GM18519 (cell line): ENCODE results near the gene MRPL10.

Source experiments
- ATAC-seq: cut with Tn5 transposase; IDR thresholded peaks from one replicate; pipeline ENCODE4 v1.9.1; 2021; ENCODE audit warnings: mild to moderate bottlenecking, moderate library complexity; ENCODE audit not compliant: unreplicated experiment, low FRiP score

The MRPL10 gene

DNA sequence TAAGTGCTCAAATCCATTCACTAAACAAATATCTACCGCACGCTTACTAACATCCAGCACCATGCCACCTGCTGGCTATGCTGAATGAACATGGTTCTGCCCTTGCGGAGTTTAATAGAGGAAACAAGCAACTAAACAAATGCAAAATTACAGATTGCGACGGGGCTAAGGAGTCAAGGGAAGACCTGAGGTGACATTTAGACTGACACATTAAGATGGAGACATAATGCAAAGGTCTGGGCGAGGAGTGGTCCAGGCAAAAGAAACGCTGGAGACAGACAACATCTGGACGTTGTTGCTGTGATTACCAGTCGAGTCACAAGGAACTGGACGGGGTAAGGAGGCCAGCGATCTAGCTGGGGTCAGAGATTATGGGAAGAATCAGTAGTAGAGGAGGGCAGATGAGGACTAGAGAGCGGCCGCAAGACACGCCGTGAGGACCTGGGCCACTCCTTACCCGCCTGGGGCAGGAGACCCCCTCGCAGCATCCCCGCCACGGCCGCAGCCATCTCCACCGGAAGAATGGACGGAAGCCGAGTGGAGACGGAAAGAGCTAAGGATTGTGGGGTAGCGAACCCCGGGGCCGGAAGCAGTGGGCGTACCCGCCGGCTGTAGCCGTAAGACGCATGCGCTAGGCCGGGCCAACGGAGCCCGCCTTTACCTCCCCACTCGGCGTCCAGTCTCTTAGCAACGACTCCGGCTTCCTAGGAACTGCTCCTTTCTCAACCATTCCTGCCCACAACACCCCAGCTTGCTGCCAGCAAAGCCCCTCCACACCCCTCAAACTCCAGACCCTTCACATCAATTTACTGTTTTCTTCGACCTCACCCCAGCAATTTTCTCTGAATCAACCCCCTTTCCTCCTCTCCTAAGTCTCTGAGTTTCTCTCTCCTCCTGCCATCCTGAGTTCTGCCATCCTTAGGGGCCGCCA lies at the start of gene MRPL10, which contains the start of gene LRRC46:
Gene MRPL10 (minus strand): TSS at position 539 of the 931 bp plus-strand sequence. CDS start 30 bp downstream, at position 509.
Gene LRRC46 (plus strand): TSS at position 668 of the 931 bp plus-strand sequence. CDS start 320 bp downstream, outside the sequence.
- ATAC-seq, result peak; percentile 70

DNA sequence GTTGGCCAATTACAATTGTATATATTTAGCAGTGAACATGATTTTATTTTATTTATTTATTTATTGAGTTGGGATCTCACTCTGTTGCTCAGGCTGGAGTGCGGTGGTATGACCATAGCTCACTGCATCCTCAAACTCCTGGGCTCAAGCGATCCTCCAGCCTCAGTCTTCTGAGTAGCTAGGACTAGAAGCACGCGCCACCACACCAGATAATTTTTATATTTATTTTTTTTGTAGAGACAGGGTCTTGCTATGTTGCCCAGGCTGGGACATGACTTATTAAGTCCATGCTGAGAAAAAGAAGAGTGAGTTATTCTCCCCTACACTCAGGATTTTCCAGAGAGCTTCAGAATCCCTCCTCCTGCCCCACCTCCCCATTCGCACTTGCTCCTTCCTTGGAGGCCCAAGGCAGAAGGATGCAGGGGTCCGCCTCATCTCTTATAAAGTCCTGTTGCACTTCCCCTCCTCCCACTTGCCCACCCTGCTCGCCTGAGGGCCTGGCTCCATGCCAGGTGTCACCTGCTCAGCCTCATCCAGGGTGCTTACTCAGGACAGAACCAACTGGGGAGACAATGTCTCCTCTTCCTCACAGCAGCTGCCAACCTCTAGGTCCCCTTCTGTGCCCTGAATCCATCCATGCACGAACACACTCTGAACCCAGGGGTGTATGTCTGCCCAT lies 48.6 kb upstream of the MRPL10 start:
- no peak for ATAC-seq

GRCh38 chr17:47879028-47879585 lies 47.8 kb upstream of the MRPL10 start:
- ATAC-seq, result no peak

DNA sequence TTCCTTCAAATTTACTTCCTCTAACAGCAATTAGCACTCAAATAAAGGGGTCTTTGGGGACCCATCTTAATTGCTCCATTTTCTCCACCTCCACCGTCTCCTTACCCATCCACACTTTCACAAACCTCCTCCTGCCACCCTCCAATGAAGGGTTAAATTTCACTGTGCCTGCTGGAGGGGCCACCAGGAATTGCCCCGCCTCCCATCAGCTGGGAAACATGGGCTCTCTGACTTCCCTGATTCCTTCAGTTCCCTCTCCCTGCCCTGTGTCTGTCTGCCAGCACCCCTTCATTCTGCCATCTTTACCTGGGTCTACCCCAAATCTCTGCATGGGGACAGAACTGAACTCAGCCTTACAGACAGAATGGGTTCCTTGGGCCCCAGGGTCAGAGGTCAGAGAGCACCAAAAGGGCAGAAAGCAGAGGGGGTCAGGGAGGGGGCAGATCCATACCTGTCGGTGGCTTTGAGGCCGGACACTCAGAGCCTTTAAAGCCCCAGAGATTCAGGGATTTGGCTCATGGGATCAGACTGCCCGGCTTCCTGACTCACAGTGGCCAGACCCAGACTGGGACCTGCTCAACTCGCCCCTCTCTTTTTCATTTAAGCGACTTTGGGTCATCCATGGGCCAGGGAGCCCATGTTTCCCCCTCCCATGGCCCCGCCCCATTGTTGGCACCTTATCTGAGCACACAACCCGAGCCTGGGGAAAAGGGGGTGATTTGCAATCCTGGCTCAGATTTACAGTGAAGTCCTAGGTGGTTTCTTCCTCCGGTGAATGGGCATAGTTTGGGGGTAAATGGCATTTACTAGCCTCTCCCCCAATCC lies 47.1 kb upstream of the MRPL10 start:
- no peak for ATAC-seq

GRCh38 chr17:47877368-47878034 lies 46.2 kb upstream of the MRPL10 start:
- ATAC-seq, result no peak

- ATAC-seq, result no peak
Measured at GRCh38 chr17:47875011-47875985, 44.0 kb upstream of the MRPL10 start.

DNA sequence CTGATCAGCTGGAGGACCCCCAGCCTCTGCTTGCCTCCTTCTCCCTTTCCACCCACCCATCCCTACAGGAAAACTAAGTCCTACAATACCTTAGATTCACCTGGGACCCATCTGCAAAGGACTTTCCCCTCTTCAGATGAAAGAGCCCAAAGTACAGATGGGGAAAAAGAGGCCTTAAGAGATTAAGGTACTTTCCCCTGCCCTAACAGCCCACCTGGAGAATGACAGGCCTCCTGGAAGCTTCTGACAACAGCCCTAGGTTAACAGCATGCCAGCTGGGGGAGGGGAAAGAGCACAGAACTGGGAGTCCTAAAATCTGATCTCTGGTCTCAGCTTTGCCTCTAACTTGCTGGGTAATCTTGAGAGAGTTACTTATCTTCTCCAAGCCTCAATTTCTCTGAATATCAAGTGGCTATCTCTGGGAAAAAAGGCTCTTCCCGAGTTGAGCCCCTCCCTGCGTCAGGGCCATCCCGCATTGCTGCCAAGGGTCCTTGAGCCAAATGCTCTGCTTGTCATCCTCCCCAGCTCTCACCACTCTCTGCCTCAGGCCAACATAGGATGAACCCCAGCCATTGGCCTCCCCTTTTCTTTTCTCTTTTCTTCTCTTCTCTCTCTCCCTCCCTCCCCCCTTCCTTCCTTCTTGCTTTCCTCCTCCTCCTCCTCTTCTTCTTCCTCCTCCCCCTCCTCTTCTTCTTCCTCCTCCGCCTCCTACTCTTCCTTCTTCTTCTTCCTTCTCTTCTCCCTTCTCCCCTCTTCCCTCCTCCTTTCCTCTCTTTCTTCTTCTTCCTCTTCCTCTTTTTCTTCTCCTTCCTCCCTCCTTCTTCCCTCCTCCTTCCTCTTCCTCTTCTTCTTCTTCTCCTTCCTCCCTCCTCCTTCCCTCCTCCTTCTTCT lies 42.1 kb upstream of the MRPL10 start:
- no peak for ATAC-seq

GRCh38 chr17:47872651-47873161 lies 41.4 kb upstream of the MRPL10 start:
- no peak for ATAC-seq

GRCh38 chr17:47872019-47872650 lies 40.8 kb upstream of the MRPL10 start:
- ATAC-seq, result no peak

DNA sequence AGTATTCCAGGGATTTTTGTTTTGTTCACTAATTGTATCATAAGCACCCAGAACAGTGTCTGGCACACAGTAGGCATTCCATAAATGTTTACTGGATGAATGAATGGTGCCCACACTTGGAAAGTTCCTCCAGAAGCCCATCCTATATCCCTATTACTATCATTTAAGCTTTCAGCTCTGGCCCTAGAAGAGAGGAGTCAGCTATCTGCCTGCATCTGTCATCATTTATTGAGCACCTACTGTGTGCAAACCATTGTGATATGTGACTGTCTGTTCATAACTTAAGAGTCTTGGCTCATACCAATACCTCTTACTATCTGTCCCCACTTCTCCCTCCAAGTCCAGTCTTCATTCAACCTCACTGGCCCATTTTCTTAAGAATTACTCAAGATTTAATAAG lies 39.7 kb upstream of the MRPL10 start:
- ATAC-seq, result no peak

DNA sequence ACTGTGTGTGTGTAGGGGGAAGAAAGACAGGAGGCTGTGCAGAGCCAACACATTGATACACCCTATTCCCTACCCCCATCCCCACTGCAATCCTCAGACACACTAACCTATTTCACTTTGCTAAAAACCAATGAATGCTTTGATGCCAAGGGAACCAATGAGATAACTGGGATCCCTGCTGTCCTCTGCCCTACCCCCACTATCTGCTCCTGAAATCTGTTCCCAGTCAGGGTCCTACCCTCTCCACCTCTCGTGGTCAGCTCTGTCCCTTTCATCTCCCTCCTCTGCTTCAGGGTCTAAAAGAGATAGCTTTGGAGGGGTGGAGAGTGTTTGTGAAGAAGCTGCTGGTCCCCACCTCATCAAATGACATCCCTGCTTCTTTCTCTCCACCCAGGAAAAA lies 38.7 kb upstream of the MRPL10 start:
- no peak for ATAC-seq

DNA sequence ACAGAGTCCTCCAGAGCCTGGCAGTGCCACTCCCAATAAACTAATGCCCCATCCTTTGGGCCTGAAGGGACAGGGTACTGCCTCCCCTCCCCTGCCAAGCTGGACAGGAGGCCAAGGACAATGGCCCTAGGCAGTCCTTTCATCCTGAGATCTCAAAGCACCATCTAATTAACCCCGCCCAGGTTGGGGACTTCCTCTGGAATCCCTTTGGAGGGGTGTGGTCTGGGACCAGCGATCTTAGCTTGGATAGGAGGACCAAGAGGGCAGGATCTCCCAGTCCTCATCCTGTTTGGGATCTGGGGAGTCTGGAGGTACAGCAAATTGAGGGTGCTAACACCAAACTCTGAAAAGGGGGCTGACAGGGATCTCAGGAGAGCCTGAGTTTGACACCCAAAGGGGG lies 37.8 kb upstream of the MRPL10 start:
- ATAC-seq, result no peak

- ATAC-seq, result no peak
Measured at GRCh38 chr17:47867813-47868533, 36.6 kb upstream of the MRPL10 start.

GRCh38 chr17:47866941-47867340 lies 35.6 kb upstream of the MRPL10 start:
- no peak for ATAC-seq

DNA sequence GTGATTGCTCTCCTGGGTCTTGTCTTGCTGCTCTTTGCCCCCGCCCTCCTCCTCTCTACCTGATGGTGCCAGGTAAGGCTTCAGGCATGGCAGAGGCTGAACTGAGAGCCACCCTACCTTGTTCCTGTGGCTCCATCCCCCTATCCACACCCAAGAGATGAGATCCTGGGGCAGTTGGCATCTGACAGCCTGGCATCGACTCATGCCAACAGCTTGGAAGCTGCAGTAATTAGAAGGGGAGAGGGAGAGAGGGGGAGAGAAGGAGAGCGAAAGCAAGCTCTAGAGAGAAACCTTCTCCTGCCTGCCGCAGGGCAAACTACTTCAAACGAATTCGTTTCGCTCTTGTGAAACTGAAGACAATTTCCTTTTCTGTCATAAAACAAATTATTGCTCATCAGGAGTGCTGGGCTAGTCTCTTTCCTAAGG lies 33.5 kb upstream of the MRPL10 start:
- ATAC-seq, result no peak
